ENCODE measurements around the gene INSRR. TPM values are rescaled to one million over a fixed set of nuclear protein-coding genes. Genes with fewer than 3 reads are reported as not detected.

Gene INSRR
- total RNA-seq, 2 donors from 2014 or later, result 0.05 to 0.12 TPM

DNA sequence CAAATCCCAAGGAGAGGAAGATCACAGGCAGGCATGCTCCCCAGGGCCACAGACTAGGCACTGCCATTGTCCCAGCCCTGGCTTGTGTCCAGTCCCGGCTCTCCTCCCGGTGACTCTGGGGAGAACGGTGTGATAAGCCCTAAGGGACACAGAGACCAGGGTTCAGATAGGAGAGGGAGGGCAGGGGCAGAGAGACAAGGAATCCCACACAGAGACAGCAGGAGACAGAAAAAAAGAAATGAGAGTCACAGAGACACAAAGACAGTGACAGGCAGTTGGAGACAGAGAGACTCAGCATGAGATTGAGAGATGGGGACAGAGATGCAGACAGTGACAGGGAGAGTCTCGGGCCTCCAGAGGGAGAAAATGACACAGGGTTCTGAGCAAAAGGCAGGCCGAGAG, 361 bp downstream of the INSRR start:
- intact Hi-C loops (cut with DNase I), result no loop called here
- ATAC-seq, result no peak
- DNase-seq, result no peak

DNA sequence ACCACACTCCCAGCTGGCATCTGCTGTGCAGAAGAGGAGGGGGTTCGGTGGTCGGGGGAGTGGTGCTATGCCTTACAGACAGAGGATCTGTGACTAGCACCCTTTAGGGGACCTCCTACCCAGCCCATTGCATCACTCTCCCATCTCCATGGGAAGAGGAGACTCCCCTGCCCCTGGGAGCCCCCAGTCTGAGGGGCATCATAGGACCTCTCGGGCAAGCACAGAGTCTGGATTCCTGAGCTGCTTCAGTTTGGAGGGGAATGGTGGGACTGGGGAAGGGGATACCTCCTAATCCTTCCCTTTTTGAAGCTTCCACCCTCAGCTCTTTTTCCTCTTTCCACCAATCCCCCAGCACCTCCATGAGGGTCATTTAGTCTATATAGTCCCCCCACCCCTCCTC, 1.4 kb downstream of the INSRR start:
- intact Hi-C loops (cut with DNase I), result no loop called here
- no peak for DNase-seq
- ATAC-seq, result no peak

DNA sequence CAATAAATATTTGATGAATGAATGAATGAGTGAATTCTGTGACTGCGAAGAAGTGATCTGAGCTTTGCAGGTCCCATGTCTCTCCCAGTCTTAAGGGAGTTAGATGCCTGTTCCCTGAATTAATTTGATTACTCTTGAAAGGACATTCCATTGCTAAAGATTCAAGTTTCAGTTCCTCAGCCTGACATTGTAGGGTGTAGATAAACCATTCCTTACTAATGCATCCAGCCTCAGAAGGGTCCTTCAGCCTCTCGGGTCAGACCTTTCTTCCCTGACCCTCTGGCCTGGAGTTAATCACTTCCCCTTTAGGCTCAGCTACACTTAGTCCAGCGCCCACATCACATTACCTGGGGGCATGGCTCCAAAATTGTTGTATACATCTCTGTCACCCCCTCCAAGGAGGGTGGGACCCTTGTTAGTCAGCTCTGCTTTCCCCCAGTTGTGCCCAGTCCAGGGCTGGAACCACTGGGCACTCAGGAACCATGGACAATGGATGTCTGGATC, 2.6 kb downstream of the INSRR start:
- DNase-seq (no peak), ATAC-seq (no peak)
- intact Hi-C loops (cut with DNase I), result no loop called here

DNA sequence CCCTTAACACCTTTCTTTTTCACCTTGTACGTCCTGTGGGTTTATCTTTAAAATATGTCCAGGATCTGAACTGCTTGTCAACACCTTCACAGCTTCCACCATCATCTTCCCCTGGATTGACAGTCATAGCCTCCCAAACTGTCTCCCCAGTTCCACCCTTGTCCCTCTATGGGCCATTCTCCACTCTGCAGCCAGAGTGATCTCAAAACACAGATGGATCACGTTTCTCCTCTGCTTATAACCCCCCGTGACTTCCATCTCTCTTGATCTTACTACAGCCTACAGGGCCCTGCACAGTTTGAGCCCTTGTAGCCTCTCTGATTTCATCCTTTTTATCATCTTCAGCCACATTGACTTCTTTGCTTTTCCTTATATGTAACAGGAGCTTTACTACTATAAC, 4.3 kb downstream of the INSRR start:
- no peak for DNase-seq
- intact Hi-C loops (cut with DNase I), result no loop called here
- no peak for ATAC-seq

DNA sequence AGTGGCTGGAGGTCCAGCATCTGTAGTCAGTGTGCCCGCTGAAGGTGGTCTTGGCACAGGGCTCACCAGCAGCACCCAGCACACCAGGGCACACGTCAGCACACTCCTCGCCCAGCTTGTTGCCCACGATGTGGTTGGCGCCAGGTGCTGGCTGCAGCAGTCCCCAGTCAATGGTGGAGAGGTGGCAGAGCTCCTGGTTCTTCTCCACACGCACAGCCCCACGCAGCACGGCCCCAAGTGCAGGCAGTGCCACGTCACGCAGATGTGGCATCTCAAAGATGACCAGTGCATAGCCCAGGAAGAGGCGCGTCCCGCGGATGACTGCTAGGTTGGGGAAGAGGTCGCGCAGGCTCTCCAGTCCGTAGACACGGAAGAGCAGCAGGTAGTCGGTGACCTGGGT, 5.2 kb downstream of the INSRR start:
- ATAC-seq, result no peak
- intact Hi-C loops (cut with DNase I), result no loop called here
- DNase-seq, result no peak

GRCh38 chr1:156852418-156852874, 6.5 kb downstream of the INSRR start:
- DNase-seq, result peak; percentile 63
- peak; percentile 87 to 88 for ATAC-seq
- intact Hi-C loops (cut with DNase I), result no loop called here

- DNase-seq (no peak), ATAC-seq (peak; percentile 28 to 39)
- intact Hi-C loops (cut with DNase I), result no loop called here
These were observed 7.0 kb downstream of the INSRR start for GRCh38 chr1:156851779-156852417.

GRCh38 chr1:156849151-156849496, 9.8 kb downstream of the INSRR start:
- ATAC-seq (no peak), DNase-seq (no peak)
- intact Hi-C loops (cut with DNase I), result no loop called here

GRCh38 chr1:156848461-156849150, 10.3 kb downstream of the INSRR start:
- DNase-seq, result no peak
- intact Hi-C loops (cut with DNase I), result no loop called here

DNA sequence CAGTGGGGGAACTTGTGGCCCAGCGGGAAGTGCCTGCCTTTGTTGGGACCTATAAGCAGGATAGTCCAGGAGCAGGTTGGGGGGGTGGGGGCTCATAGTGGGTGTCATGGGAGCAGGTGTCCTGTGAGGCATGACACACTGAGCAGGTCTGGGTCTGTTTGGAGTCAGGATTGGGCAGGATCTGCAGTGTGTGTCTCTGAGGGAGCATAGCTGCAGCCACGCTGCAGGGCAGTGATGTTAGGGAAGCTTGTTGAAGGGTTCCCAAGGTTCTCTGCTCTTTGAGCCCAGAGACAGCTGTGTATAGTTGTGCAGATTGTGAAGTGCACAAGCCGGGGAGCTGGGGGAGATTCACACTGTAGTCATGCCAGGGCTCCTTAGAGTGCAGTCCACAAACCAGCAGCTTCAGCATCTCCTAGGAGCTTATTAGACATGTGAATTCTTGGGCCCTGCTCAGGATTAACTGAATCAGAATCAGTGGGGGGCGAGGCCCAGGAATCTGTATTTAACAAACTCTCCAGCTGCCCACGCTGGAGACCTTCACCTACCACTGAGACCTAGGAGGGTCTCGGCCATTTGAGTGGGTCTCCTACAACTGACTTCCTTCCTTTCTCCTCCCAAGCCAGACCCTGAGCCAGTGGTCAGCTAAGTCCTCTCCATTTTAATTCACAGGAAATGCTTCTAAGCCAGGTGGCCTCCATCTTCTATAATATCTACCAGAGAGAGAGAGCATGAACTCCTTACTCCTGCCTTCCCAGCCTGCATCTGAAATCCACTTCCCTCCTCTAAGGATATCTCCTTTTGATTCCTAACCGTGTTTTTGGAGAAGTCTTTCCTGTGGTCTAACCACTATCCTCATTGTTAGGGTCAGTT, 11.1 kb downstream of the INSRR start:
- intact Hi-C loops (cut with DNase I), result no loop called here
- DNase-seq (no peak), ATAC-seq (no peak)

More at GRCh38 chr1:156848461-156849150, 10.3 kb downstream of the INSRR start:
- peak in 1 of 2 donors; percentile 6 for ATAC-seq

GRCh38 chr1:156846643-156847042, 12.3 kb downstream of the INSRR start:
- DNase-seq (no peak), ATAC-seq (no peak)
- intact Hi-C loops (cut with DNase I), result no loop called here

- intact Hi-C loops (cut with DNase I), result no loop called here
- DNase-seq (no peak), ATAC-seq (no peak)
These were observed 12.9 kb downstream of the INSRR start for GRCh38 chr1:156845953-156846545.

GRCh38 chr1:156845055-156845952, 13.6 kb downstream of the INSRR start:
- DNase-seq, result no peak
- ATAC-seq, result peak in 1 of 2 donors; percentile 19
- intact Hi-C loops (cut with DNase I), result no loop called here

DNA sequence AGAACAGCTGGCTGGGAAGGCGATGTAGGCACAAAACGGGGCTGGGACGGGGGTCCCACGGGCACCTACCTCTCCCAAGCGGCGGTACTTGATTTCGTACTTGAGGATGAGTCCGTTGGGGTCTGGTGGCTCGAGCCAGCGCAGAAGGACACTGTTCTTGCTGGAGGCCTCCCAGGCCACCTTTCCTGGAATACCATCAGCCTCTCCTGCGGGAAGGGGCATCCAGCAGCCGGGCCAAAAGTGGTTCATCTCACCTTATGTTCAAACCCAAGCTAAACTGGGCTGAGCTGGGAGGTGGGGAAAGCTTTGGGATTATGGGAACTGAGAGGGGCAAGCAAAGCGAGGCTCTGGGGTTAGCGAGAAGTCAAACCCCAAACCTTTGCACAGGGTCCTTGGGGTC, 14.3 kb downstream of the INSRR start:
- no peak for ATAC-seq
- DNase-seq, result no peak
- intact Hi-C loops (cut with DNase I), result no loop called here

GRCh38 chr1:156844102-156844501, 14.8 kb downstream of the INSRR start:
- intact Hi-C loops (cut with DNase I), result no loop called here
- ATAC-seq, result no peak
- no peak for DNase-seq

GRCh38 chr1:156842618-156843300, 16.2 kb downstream of the INSRR start:
- intact Hi-C loops (cut with DNase I), result no loop called here
- DNase-seq (no peak), ATAC-seq (no peak)

GRCh38 chr1:156841295-156841855, 17.5 kb downstream of the INSRR start:
- ATAC-seq, result no peak
- no peak for DNase-seq
- intact Hi-C loops (cut with DNase I), result no loop called here

GRCh38 chr1:156840898-156841279, 18.0 kb downstream of the INSRR start:
- no peak for DNase-seq

More at GRCh38 chr1:156840898-156841279, 18.0 kb downstream of the INSRR start:
- intact Hi-C loops (cut with DNase I), result no loop called here
- ATAC-seq, result no peak

Measured in left cardiac atrium (tissue), 4 donors.